Measurements from ENCODE around the gene FEZ2.

- no peak for TF ChIP-seq ARNT (IDR thresholded peaks at IDR 0.05)
- no peak for TF ChIP-seq L3MBTL2 (conservative IDR thresholded peaks at IDR 0.05)
- no peak for TF ChIP-seq BHLHE40 (IDR thresholded peaks at IDR 0.05; ENCODE audit: borderline replicate concordance)
- no peak for TF ChIP-seq HDGF (IDR thresholded peaks at IDR 0.05; ENCODE audit: borderline replicate concordance)
Measured at GRCh38 chr2:36589230-36589630, 8.7 kb downstream of the FEZ2 start.

All from HEK293T (cell line).